Nephron (organoid): Measurements from ENCODE around the gene GALK2.

Source experiments
- H3K27ac Mint-ChIP-seq, 3 experiments: 2 replicates each; pipeline ENCODE4 v1.8.0; 2020; ENCODE audit warnings: mixed read lengths in 3 of 3, mild to moderate bottlenecking in 2 of 3, moderate library complexity in 1 of 3
- H3K27me3 Mint-ChIP-seq: 2 replicates; pipeline ENCODE4 v1.8.0; 2021; ENCODE audit warnings: low read depth, mild to moderate bottlenecking, moderate library complexity, mixed read lengths
- H3K36me3 Mint-ChIP-seq: 2 replicates; pipeline ENCODE4 v1.8.0; 2020; ENCODE audit warnings: low read depth, mixed read lengths
- H3K4me1 Mint-ChIP-seq: 2 replicates; pipeline ENCODE4 v1.8.0; 2020; ENCODE audit warnings: mixed read lengths
- H3K4me3 Mint-ChIP-seq, 3 experiments: 2 replicates each; pipeline ENCODE4 v1.8.0; 2020; ENCODE audit warnings: mild to moderate bottlenecking in 3 of 3, mixed read lengths in 3 of 3, moderate library complexity in 2 of 3
- H3K9me3 Mint-ChIP-seq: 2 replicates; pipeline ENCODE4 v1.8.0; 2020; ENCODE audit warnings: mixed read lengths
- TF ChIP-seq, protein P1 (sequence below), 3 experiments: fragments of 200-600 bp; sonication (generic); IDR thresholded peaks; one replicate each; pipeline ENCODE4 v1.5.0; 2021; ENCODE audit warnings: antibody characterized with exemption in 3 of 3; ENCODE audit not compliant: unreplicated experiment in 3 of 3

The GALK2 gene

GRCh38 chr15:49313650-49314049, 143.6 kb downstream of the GALK2 start:
- Mint-ChIP-seq H3K4me1 (peaks cover 40% of the 10 kb centered on the region), H3K27ac (no peak overlapping the region), H3K4me3 (no peak overlapping the region), H3K9me3 (peaks cover 6% of the 10 kb centered on the region), H3K27me3 (no peaks in the 10 kb centered on the region), H3K36me3 (peaks cover 44% of the 10 kb centered on the region)
- TF ChIP-seq, protein P1, sequence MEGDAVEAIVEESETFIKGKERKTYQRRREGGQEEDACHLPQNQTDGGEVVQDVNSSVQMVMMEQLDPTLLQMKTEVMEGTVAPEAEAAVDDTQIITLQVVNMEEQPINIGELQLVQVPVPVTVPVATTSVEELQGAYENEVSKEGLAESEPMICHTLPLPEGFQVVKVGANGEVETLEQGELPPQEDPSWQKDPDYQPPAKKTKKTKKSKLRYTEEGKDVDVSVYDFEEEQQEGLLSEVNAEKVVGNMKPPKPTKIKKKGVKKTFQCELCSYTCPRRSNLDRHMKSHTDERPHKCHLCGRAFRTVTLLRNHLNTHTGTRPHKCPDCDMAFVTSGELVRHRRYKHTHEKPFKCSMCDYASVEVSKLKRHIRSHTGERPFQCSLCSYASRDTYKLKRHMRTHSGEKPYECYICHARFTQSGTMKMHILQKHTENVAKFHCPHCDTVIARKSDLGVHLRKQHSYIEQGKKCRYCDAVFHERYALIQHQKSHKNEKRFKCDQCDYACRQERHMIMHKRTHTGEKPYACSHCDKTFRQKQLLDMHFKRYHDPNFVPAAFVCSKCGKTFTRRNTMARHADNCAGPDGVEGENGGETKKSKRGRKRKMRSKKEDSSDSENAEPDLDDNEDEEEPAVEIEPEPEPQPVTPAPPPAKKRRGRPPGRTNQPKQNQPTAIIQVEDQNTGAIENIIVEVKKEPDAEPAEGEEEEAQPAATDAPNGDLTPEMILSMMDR (IDR thresholded peaks at IDR 0.05; ENCODE audit: unreplicated experiment in 3 of 3), result no peak

DNA sequence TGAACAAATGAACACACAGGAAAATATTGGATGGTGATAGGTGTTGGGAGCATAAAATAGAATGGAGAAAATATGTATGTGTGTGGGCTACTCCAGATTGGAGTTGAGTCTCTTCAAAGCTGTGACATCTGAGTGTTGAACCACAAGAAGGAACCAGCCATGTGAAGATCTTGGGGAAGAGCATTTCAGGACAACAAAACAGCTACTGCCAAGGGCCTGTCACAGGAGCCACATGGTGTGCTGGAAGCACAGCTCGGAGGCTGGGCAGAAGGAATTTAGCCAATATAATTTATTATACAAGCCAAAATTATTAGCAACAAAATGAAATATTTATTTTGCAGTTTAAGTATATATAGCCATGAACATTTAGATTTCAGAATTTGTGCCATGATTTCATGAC, 144.7 kb downstream of the GALK2 start:
- H3K4me1 Mint-ChIP-seq, result peaks cover 35% of the 10 kb centered on the region
- H3K27me3 Mint-ChIP-seq, result no peaks in the 10 kb centered on the region
- TF ChIP-seq, protein P1 (IDR thresholded peaks at IDR 0.05; ENCODE audit: unreplicated experiment in 3 of 3), result no peak
- peaks cover 6% of the 10 kb centered on the region for H3K9me3 Mint-ChIP-seq
- H3K36me3 Mint-ChIP-seq, result peaks cover 51% of the 10 kb centered on the region
- H3K4me3 Mint-ChIP-seq, result no peak overlapping the region
- H3K27ac Mint-ChIP-seq, result peak overlapping the region in 1 of 3 experiments; percentile 9

GRCh38 chr15:49315391-49315823, 145.4 kb downstream of the GALK2 start:
- Mint-ChIP-seq H3K27ac (peak overlapping the region in 2 of 3 experiments; percentile 9 to 60), H3K36me3 (peaks cover 50% of the 10 kb centered on the region), H3K27me3 (no peaks in the 10 kb centered on the region), H3K4me3 (no peak overlapping the region), H3K4me1 (peaks cover 29% of the 10 kb centered on the region), H3K9me3 (peaks cover 6% of the 10 kb centered on the region)
- TF ChIP-seq, protein P1 (IDR thresholded peaks at IDR 0.05; ENCODE audit: unreplicated experiment in 3 of 3), result no peak

DNA sequence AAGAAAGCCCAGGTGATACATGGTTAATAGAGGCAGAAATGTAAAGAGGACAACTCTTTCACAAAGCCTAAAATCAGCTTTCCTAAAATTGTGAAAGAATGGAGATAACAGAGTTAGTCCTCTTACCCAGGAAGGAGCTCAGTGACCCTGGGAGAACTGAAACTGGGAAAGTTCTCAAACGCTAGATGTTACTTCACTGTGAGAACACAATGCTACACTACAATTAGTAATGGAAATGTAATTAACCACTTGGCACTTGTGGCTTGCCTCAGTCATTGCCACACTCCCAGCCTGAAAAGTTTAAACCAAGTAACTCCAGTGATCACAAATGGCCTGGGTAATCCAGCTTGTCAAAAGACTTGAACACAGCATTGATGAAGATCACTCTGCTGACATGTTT, 150.3 kb downstream of the GALK2 start:
- Mint-ChIP-seq H3K36me3 (peaks cover 46% of the 10 kb centered on the region), H3K27me3 (no peaks in the 10 kb centered on the region), H3K4me1 (peaks cover 13% of the 10 kb centered on the region), H3K27ac (no peak overlapping the region), H3K9me3 (peaks cover 3% of the 10 kb centered on the region), H3K4me3 (no peak overlapping the region)
- TF ChIP-seq, protein P1 (IDR thresholded peaks at IDR 0.05; ENCODE audit: unreplicated experiment in 3 of 3), result no peak

DNA sequence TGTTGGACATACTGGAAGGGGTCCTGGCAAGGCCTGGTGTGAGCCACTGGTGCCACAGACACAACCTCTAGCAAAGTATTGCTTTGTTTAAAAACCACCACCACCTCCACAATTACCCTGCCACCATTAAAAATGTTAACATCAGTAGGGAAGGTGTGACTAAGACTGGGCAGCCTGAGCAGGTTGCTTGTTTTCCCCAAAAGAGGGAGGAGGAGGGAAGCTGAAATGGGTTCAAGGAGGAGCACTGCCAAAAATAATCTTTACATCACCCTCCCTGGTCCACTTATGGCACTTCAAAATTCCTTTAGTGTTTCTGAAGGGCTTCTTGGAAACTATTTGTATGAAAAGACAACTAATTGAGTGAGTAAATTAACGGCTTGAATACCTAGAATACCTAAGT, 153.2 kb downstream of the GALK2 start:
- Mint-ChIP-seq H3K9me3 (no peaks in the 10 kb centered on the region), H3K27me3 (no peaks in the 10 kb centered on the region), H3K36me3 (peaks cover 42% of the 10 kb centered on the region), H3K4me1 (peaks cover 16% of the 10 kb centered on the region), H3K27ac (peak overlapping the region in 1 of 3 experiments; percentile 30), H3K4me3 (no peak overlapping the region)
- TF ChIP-seq, protein P1 (IDR thresholded peaks at IDR 0.05; ENCODE audit: unreplicated experiment in 3 of 3), result no peak

DNA sequence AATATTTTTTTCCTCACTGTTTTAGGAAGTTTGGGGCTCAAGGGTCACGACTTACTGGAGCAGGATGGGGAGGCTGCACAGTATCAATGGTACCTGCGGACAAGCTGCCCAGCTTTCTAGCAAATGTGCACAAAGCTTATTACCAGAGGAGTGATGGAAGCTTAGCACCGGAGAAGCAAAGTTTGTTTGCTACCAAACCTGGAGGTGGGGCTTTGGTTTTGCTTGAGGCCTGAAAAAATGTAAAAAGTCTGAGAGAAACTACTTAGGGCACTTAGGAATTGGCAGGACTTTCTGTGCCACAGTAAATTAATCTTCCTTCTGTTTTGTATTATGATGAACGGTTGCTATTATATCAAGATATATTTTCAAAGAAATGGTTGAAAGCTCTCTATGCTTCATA, 157.9 kb downstream of the GALK2 start:
- Mint-ChIP-seq H3K27ac (no peak overlapping the region), H3K9me3 (no peaks in the 10 kb centered on the region), H3K27me3 (no peaks in the 10 kb centered on the region), H3K4me3 (no peak overlapping the region), H3K4me1 (peaks cover 22% of the 10 kb centered on the region), H3K36me3 (peaks cover 26% of the 10 kb centered on the region)
- TF ChIP-seq, protein P1 (IDR thresholded peaks at IDR 0.05; ENCODE audit: unreplicated experiment in 3 of 3), result no peak
